ENCODE data around the gene HNRNPH3.

DNA sequence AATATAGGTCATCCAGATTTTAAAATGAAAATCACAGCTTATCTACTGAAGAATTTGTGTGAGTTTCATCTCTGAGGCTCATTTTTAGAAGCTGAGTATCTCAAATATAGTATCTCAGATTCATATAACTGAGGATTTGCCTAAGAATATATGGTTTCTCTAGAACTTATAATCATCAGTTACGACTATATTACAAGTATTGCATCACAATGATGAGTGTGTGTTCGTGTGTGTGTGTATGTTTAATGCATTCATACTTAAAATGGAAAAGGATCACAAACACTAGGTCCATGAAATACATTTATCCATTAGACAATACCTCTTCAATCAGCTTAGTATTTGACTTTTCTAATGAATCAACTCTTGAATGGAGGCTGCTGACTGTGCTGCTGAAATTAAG is 53.9 kb downstream of the HNRNPH3 start:
- no peak for TF ChIP-seq CTCF (IDR thresholded peaks at IDR 0.05 in 8 of 11, conservative IDR thresholded peaks at IDR 0.05 in 3 of 11)
- no peak for TF ChIP-seq POLR2A (IDR thresholded peaks at IDR 0.05)
- no peak for TF ChIP-seq POLR2AphosphoS5 (IDR thresholded peaks at IDR 0.05)

Data from spleen (tissue), 7 donors.